Activated T-helper 1 cell treated with anti-CD3 and anti-CD28 coated beads, Interleukin-12 subunit alpha, Interleukin-12 subunit beta, Interleukin-2, Interleukin-4 antibody, amounts not matched to agents 30 ng/mL and 10 ng/mL and 1 ng/mL, durations not matched to agents 14 hours and 24 hours and 36 hours (primary cell): Measurements from ENCODE around the gene SLC22A15. TPM values are rescaled to one million over a fixed set of nuclear protein-coding genes. Genes with fewer than 3 reads are reported as not detected.

Experiments used
- DNase-seq: peaks from one replicate; pipeline ENCODE4 v3.0.0; 2021; ENCODE audit warnings: low spot score
- H3K27ac Mint-ChIP-seq: one replicate; pipeline ENCODE4 v1.8.0; 2021; ENCODE audit warnings: mild to moderate bottlenecking, mixed read lengths
- H3K27me3 Mint-ChIP-seq: one replicate; pipeline ENCODE4 v1.8.0; 2022; ENCODE audit warnings: mild to moderate bottlenecking, moderate library complexity, mixed read lengths; ENCODE audit not compliant: insufficient read depth
- H3K36me3 Mint-ChIP-seq: one replicate; pipeline ENCODE4 v1.8.0; 2021; ENCODE audit warnings: low read depth, mixed read lengths
- H3K4me1 Mint-ChIP-seq: one replicate; pipeline ENCODE4 v1.8.0; 2021; ENCODE audit warnings: low read depth, mixed read lengths
- H3K4me3 Mint-ChIP-seq: one replicate; pipeline ENCODE4 v1.8.0; 2021; ENCODE audit warnings: mild to moderate bottlenecking, moderate library complexity, mixed read lengths
- H3K9me3 Mint-ChIP-seq: one replicate; pipeline ENCODE4 v1.8.0; 2021; ENCODE audit warnings: mixed read lengths
- intact Hi-C: fragments of 100-400 bp; cut with micrococcal nuclease; formaldehyde crosslinking; loops from one replicate; pipeline ENCODE4 v1.15.1; 2024
- total RNA-seq: library from RNA; stranded (reverse); gene quantifications from 2 replicates; pipeline ENCODE4 v1.2.3, GENCODE V29; 2022

The SLC22A15 gene
- total RNA-seq, 1 donor from 2014 or later, result 0.23 TPM

DNA sequence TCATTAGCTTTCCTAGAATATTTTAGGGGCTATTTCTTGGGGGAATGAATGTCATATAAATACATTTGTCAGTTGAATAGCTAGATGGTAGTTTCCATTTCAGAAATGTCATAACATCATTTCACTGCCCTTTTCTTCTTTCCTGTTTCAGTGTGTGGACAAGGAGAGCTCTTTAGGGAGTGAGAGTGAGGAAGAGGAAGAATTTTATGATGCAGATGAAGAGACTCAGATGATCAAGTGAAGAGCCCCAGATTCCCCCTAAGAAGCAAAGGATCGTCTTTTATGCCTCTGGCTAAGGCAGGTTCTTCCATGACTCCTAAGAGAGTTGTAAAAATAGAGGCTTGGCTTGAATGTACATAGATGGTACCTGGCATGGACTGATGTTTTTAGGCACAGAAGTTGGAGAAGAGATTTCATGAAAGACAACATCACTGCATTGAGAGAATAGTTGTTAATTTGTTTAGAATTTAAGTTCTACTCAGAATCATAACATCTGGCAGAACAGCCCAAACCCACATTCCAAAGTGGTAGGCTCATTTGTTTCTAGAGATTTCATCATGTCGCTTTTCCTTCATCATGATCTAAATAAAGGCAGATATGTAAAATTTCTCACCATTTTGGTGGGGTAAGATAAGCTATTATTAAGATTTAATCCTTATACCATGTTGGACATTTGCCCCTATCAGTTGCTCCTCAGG, 90.7 kb downstream of the SLC22A15 start:
- DNase-seq, result no peak
- peaks cover 6% of the 10 kb centered on the region for H3K27me3 Mint-ChIP-seq
- intact Hi-C loops, result no loop called here
- no peaks in the 10 kb centered on the region for H3K4me1 Mint-ChIP-seq
- no peak overlapping the region for H3K27ac Mint-ChIP-seq
- H3K36me3 Mint-ChIP-seq, result no peaks in the 10 kb centered on the region
- no peak overlapping the region for H3K4me3 Mint-ChIP-seq
- no peaks in the 10 kb centered on the region for H3K9me3 Mint-ChIP-seq

DNA sequence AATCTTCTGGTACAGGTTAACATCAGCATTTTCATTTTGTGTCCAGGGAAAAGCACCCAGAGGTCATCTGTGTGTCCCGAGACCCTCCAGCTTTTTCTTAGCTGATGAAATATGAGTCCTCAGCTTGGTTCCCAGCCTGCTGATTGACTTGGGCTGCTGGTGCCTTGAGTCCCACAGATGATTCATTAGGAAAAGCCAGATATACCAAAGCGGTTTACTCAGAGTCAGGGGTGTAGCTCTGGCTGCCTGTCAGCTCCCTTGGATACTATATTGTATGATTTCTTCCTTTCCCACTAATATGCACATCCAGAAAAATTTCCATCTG, 91.2 kb downstream of the SLC22A15 start:
- no peaks in the 10 kb centered on the region for H3K36me3 Mint-ChIP-seq
- intact Hi-C loops, result no loop called here

DNA sequence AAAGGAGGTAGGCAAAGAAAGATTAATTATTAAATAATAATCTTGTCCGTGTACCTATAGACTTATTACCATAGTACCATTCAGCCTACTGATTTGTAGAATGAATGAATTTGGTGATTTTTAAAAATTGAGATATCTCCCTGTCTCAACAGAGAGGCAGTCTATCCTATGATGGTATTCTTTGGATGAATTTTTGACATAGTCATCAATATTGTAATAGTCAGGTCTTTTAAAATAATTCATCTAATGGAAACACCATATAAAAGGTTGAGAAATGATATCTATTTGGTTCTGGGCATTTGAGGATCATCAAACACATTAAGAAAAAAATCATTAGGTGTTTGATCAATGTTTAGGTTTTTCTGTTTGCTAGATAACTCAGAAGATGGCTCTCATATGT, 99.3 kb downstream of the SLC22A15 start:
- DNase-seq, result no peak
- H3K27me3 Mint-ChIP-seq, result peaks cover 4% of the 10 kb centered on the region
- no peaks in the 10 kb centered on the region for H3K9me3 Mint-ChIP-seq
- H3K4me3 Mint-ChIP-seq, result no peak overlapping the region
- intact Hi-C loops, result no loop called here
- no peak overlapping the region for H3K27ac Mint-ChIP-seq
- no peaks in the 10 kb centered on the region for H3K36me3 Mint-ChIP-seq
- no peaks in the 10 kb centered on the region for H3K4me1 Mint-ChIP-seq

More for the DNA sequence above, 91.2 kb downstream of the SLC22A15 start:
- H3K4me3 Mint-ChIP-seq, result no peak overlapping the region
- DNase-seq, result no peak
- no peaks in the 10 kb centered on the region for H3K4me1 Mint-ChIP-seq
- no peaks in the 10 kb centered on the region for H3K9me3 Mint-ChIP-seq
- H3K27me3 Mint-ChIP-seq, result peaks cover 6% of the 10 kb centered on the region
- no peak overlapping the region for H3K27ac Mint-ChIP-seq

DNA sequence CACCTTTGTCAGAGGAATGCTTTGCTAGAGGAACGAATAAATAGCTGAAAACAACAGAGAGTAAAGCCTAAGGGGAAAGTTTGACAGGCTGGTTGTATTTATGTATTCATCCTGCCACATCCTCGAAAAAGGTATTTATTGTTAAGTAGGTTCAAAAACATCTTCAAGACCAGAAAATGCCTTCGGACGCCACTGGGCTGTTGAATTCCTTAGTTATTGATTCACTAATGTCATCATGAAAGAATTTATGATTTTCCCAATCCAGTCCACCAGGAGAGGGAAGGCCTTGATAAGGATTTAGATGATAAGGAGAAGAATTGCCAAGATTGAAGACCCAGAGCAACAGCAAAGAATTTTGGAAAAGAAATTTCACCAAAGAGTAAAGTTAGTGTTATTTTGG, 99.7 kb downstream of the SLC22A15 start:
- intact Hi-C loops, result no loop called here
- no peaks in the 10 kb centered on the region for H3K4me1 Mint-ChIP-seq
- H3K9me3 Mint-ChIP-seq, result no peaks in the 10 kb centered on the region
- no peak overlapping the region for H3K27ac Mint-ChIP-seq
- DNase-seq, result no peak
- H3K27me3 Mint-ChIP-seq, result peaks cover 4% of the 10 kb centered on the region
- no peak overlapping the region for H3K4me3 Mint-ChIP-seq
- no peaks in the 10 kb centered on the region for H3K36me3 Mint-ChIP-seq

DNA sequence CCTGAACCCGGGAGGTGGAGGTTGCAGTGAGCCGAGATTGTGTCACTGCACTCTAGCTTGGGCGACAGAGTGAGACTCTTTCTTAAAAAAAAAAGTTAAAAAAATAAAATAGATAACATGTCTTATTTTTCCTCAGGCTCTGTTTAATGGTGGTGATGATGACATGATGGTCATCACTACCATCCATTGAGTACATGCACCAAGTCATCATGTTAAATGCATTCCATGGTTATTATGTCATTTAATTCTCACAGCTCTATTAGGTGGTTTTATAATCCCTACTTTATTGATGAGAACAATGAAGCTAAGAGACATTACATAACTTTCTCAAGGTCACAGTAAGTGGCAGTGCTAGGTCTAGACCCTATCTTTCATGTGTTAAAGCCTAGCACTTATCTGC, 100.5 kb downstream of the SLC22A15 start:
- peaks cover 4% of the 10 kb centered on the region for H3K27me3 Mint-ChIP-seq
- intact Hi-C loops, result no loop called here
- H3K27ac Mint-ChIP-seq, result no peak overlapping the region
- H3K4me1 Mint-ChIP-seq, result no peaks in the 10 kb centered on the region
- no peak overlapping the region for H3K4me3 Mint-ChIP-seq
- H3K36me3 Mint-ChIP-seq, result no peaks in the 10 kb centered on the region
- DNase-seq, result no peak
- H3K9me3 Mint-ChIP-seq, result no peaks in the 10 kb centered on the region

DNA sequence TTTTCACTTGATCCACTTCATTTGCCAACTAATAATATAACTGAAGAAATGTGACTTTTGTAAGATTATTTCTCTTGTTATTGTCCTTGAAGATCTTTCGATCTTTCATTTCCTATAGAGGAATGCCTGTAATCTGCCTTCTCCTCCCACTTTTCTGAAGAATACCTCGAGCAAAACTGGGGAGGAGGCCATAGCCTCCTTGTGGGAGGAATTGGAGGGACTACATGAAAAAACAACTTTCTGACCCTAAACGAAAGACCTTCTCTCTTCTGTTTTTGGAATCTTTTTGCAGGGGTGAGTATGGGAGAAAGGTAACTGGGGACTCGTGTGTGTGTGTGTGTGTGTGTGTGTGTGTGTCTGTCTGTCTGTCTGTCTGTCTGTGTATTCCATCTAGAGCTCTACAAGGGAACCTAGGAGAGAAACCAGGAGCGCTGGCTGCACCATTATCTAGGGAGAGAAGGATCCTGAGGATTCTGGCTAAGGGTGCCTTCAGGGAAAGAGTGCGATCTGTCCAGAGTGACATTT, 102.4 kb downstream of the SLC22A15 start:
- Mint-ChIP-seq H3K4me3 (no peak overlapping the region), H3K27me3 (peaks cover 9% of the 10 kb centered on the region), H3K9me3 (no peaks in the 10 kb centered on the region), H3K36me3 (no peaks in the 10 kb centered on the region), H3K27ac (no peak overlapping the region), H3K4me1 (no peaks in the 10 kb centered on the region)
- intact Hi-C loops, result no loop called here
- no peak for DNase-seq

DNA sequence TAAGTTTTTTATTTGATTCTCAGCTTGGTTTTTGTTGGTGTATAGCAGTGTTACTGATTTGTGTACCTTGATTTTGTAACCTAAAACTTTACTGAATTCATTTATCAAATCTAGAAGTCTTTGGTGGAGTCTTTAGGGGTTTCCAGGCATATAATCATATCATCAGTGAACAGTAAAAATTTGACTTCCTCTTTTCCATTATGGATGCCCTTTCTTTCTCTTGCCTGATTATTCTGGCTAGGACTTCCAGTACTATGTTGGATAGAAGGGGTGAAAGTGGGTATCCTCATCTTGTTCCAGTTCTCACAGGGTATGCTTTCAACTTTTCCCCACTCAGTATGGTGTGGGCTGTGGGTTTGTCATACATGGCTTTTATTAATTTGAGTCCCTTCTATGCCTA, 111.3 kb downstream of the SLC22A15 start:
- Mint-ChIP-seq H3K27me3 (peaks cover 12% of the 10 kb centered on the region), H3K9me3 (peaks cover 11% of the 10 kb centered on the region), H3K27ac (no peak overlapping the region), H3K4me3 (no peak overlapping the region), H3K4me1 (no peaks in the 10 kb centered on the region), H3K36me3 (no peaks in the 10 kb centered on the region)
- intact Hi-C loops, result no loop called here
- DNase-seq, result no peak

DNA sequence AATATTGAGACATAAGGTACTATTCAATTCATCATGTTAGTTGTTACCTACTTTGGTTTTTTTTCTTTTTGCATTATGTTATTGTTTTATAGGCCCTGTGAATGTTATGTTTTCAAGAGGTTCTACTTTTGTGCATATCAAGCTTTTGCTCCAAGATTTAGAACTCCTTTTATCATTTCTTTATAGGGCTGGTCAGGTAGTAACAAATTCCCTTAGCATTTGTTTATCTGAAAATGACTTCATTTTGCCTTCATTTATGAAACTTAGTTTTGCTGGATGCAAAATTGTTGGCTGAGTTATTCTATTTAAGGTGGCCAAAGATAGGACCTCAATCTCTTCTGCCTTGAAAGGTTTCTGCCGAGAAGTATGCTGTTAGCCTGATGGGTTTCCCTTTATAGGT, 113.6 kb downstream of the SLC22A15 start:
- no peak for DNase-seq
- Mint-ChIP-seq H3K27ac (no peak overlapping the region), H3K36me3 (no peaks in the 10 kb centered on the region), H3K27me3 (peaks cover 7% of the 10 kb centered on the region), H3K4me1 (no peaks in the 10 kb centered on the region), H3K4me3 (no peak overlapping the region), H3K9me3 (peaks cover 11% of the 10 kb centered on the region)
- intact Hi-C loops, result no loop called here

DNA sequence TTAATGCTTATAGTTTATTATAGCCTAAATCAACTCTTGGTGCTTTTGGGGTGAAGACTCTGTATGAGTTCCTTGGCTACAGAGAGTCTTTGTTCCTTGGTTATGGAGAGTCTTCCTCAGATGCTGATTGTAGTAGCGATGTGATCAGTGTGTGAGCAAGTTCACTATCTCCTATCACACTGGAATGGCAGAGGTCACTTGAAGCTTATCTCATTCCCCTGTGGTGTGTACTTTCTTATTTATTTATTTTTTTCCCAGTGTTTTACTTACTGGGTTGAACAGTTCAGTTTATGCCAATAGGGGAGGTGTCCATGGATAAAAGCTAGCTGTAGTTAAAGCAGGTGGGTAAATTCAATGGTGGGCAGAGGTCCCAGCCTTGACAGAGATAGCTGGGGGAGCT, 114.8 kb downstream of the SLC22A15 start:
- no peak overlapping the region for H3K27ac Mint-ChIP-seq
- no peaks in the 10 kb centered on the region for H3K4me1 Mint-ChIP-seq
- H3K9me3 Mint-ChIP-seq, result peaks cover 11% of the 10 kb centered on the region
- H3K36me3 Mint-ChIP-seq, result no peaks in the 10 kb centered on the region
- peaks cover 7% of the 10 kb centered on the region for H3K27me3 Mint-ChIP-seq
- H3K4me3 Mint-ChIP-seq, result no peak overlapping the region
- DNase-seq, result no peak
- intact Hi-C loops, result no loop called here

DNA sequence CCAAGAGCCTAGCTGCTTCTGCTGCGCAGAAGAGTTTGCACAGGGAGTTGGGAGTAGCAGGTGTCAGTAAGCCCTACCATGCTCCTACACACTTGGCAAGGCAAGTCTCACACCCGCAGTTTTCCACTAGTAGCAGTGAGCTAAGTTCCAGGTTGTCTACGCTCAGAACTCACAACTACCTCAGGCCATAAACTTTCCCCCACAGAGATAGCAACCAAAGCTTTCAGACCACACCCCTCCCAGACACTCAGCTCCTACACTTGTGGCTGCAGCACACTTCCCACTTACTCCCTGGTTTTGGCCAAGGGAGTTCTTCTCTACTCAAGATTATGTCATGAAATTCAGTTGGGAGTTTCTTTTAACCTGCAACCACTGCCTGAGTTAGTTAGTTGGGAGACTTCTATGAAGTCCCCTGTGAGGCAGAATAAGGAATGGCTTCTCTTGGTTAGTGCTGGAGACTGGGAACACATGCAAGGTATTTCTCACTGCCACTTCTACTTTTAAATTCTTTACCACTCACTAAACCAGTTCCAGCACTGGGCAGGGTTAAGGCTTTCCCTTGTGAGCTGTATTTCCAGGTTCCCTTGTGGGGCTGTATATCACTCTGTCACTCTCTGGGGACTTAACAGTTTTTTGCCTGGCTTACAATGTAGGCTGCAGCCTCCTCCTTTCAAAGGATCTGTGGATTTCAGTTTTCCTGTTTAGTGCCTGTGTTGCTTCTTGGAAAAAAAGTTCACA, 116.6 kb downstream of the SLC22A15 start:
- Mint-ChIP-seq H3K9me3 (peaks cover 11% of the 10 kb centered on the region), H3K4me3 (no peak overlapping the region), H3K27ac (no peak overlapping the region), H3K4me1 (no peaks in the 10 kb centered on the region), H3K36me3 (no peaks in the 10 kb centered on the region), H3K27me3 (peaks cover 3% of the 10 kb centered on the region)
- intact Hi-C loops, result no loop called here
- DNase-seq, result no peak

DNA sequence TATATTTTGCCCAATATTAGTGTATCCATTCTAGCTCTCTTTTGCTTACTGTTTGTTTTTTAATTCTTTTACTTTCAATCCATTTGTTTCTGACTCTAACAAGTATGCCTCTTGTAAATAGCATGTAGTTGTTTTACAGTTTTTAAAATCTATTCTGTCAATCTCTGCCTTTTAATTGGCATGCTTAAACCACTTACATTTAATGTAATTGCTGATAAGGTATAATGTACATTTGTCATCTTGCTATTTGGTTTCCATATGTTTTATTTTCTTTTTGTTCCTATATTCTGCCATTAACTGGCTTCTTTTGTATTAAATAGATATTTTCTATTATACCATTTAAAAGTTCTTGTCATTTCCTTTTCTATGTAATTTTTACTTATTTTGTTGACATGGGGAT, 118.7 kb downstream of the SLC22A15 start:
- Mint-ChIP-seq H3K36me3 (no peaks in the 10 kb centered on the region), H3K27me3 (peaks cover 8% of the 10 kb centered on the region), H3K4me3 (no peak overlapping the region), H3K9me3 (peaks cover 6% of the 10 kb centered on the region), H3K4me1 (no peaks in the 10 kb centered on the region), H3K27ac (no peak overlapping the region)
- intact Hi-C loops, result no loop called here
- DNase-seq, result no peak

DNA sequence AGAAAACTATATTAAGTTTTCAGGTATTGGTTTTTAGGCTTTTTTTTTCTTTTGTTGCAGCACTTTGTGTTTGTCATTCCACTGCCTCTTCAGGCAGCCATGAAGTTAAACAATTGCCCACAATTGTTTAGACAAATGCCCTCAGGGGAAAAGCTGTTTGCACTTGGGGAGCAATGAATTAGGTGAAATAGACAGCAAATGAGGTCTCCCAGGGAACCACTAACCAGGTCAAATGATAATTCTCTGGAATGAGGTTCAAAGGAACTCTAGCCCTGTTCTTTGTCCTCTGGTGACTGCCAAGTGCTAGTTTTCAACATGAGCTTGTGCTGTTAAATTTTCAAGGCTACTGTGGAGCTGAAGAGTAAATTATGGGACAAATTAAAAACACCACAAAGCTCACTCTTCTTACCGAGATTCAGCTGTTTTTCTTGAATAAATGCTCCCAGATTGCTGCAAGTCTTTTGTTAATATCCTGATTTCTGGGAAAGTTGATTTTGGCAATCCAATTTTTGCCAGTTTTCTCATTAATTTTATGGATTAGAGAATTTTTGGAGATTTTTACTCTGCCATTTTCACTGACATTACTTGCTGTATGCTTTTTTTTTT, 119.8 kb downstream of the SLC22A15 start:
- Mint-ChIP-seq H3K27me3 (peaks cover 8% of the 10 kb centered on the region), H3K9me3 (no peaks in the 10 kb centered on the region), H3K4me1 (no peaks in the 10 kb centered on the region), H3K36me3 (no peaks in the 10 kb centered on the region), H3K27ac (no peak overlapping the region), H3K4me3 (no peak overlapping the region)
- intact Hi-C loops, result no loop called here
- no peak for DNase-seq

DNA sequence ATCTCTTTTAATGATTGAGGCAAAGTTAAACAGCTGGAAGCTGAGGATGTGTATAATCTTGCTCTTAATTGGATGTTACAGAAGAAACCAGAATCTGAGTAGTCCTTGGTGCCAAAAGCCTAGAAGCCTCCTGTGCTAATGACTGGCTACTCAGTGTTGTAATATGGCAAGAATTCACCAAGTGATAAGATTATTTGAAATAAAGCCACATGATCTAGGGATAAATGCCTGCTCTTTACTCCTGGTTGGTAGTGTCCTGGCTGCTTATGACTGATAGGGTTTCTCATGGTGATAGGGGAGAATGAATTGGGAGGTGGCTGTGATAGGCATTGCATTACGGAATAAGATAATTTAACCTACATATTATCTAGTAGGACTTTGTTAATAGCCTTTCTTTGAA, 121.3 kb downstream of the SLC22A15 start:
- Mint-ChIP-seq H3K27me3 (peaks cover 13% of the 10 kb centered on the region), H3K36me3 (no peaks in the 10 kb centered on the region), H3K9me3 (no peaks in the 10 kb centered on the region), H3K4me3 (no peak overlapping the region), H3K27ac (no peak overlapping the region), H3K4me1 (no peaks in the 10 kb centered on the region)
- intact Hi-C loops, result no loop called here
- DNase-seq, result no peak
